Type B pancreatic cell (in vitro differentiated cells): ENCODE data around the gene NUDCD3. TPM values are rescaled to one million over a fixed set of nuclear protein-coding genes. Genes with fewer than 3 reads are reported as not detected.

Experiments used
- DNase-seq: peaks from one replicate; pipeline ENCODE4 v3.0.0; 2021; ENCODE audit warnings: mixed read lengths; ENCODE audit not compliant: unreplicated experiment; ENCODE audit errors: extremely low spot score
- H3K27ac Mint-ChIP-seq: 2 replicates; pipeline ENCODE4 v1.8.0; 2021; ENCODE audit warnings: mild to moderate bottlenecking, mixed read lengths
- H3K27me3 Mint-ChIP-seq: 2 replicates; pipeline ENCODE4 v1.8.0; 2021; ENCODE audit warnings: mixed read lengths
- H3K36me3 Mint-ChIP-seq: 2 replicates; pipeline ENCODE4 v1.8.0; 2021; ENCODE audit warnings: mixed read lengths
- H3K4me1 Mint-ChIP-seq: one replicate; pipeline ENCODE4 v1.8.0; 2021; ENCODE audit warnings: mixed read lengths; ENCODE audit not compliant: unreplicated experiment
- H3K4me3 Mint-ChIP-seq: 2 replicates; pipeline ENCODE4 v1.8.0; 2021; ENCODE audit warnings: mild to moderate bottlenecking, mixed read lengths
- H3K9me3 Mint-ChIP-seq: 2 replicates; pipeline ENCODE4 v1.8.0; 2021; ENCODE audit warnings: mixed read lengths
- CTCF ChIP-seq: fragments of 200-600 bp; sonication (generic); conservative IDR thresholded peaks from 2 replicates; pipeline ENCODE4 v1.5.0; 2021; ENCODE audit warnings: antibody characterized with exemption, mild to moderate bottlenecking
- total RNA-seq: library from RNA; stranded (reverse); gene quantifications from 2 replicates; pipeline ENCODE4 v1.2.1, GENCODE V29; 2021; ENCODE audit warnings: low replicate concordance

The NUDCD3 gene
- total RNA-seq, 1 donor from 2014 or later, result 88.5 TPM

- no peak for TF ChIP-seq CTCF
- no peaks in the 10 kb centered on the region for H3K27me3 Mint-ChIP-seq
- H3K9me3 Mint-ChIP-seq, result no peaks in the 10 kb centered on the region
- no peak overlapping the region for H3K4me3 Mint-ChIP-seq
- no peak overlapping the region for H3K27ac Mint-ChIP-seq
- peaks cover 4% of the 10 kb centered on the region for H3K36me3 Mint-ChIP-seq
- DNase-seq, result no peak
- H3K4me1 Mint-ChIP-seq, result no peaks in the 10 kb centered on the region
Measured at GRCh38 chr7:44392618-44393010, 97.8 kb downstream of the NUDCD3 start.

GRCh38 chr7:44391746-44392617, 98.5 kb downstream of the NUDCD3 start:
- H3K36me3 Mint-ChIP-seq, result peaks cover 4% of the 10 kb centered on the region
- H3K27me3 Mint-ChIP-seq, result no peaks in the 10 kb centered on the region
- no peak overlapping the region for H3K27ac Mint-ChIP-seq
- no peaks in the 10 kb centered on the region for H3K4me1 Mint-ChIP-seq
- TF ChIP-seq CTCF, result no peak
- no peak overlapping the region for H3K4me3 Mint-ChIP-seq
- H3K9me3 Mint-ChIP-seq, result no peaks in the 10 kb centered on the region
- peak; percentile 51 for DNase-seq

GRCh38 chr7:44391171-44391570, 99.3 kb downstream of the NUDCD3 start:
- TF ChIP-seq CTCF, result no peak
- Mint-ChIP-seq H3K36me3 (peaks cover 4% of the 10 kb centered on the region), H3K27ac (no peak overlapping the region), H3K9me3 (no peaks in the 10 kb centered on the region), H3K4me3 (no peak overlapping the region), H3K27me3 (no peaks in the 10 kb centered on the region), H3K4me1 (no peaks in the 10 kb centered on the region)
- DNase-seq, result peak; percentile 20

- no peak overlapping the region for H3K27ac Mint-ChIP-seq
- no peak for TF ChIP-seq CTCF
- no peaks in the 10 kb centered on the region for H3K27me3 Mint-ChIP-seq
- no peaks in the 10 kb centered on the region for H3K9me3 Mint-ChIP-seq
- DNase-seq, result no peak
- peaks cover 4% of the 10 kb centered on the region for H3K36me3 Mint-ChIP-seq
- no peak overlapping the region for H3K4me3 Mint-ChIP-seq
- H3K4me1 Mint-ChIP-seq, result no peaks in the 10 kb centered on the region
Measured at GRCh38 chr7:44390701-44391100, 99.8 kb downstream of the NUDCD3 start.

GRCh38 chr7:44388089-44388970, 102.1 kb downstream of the NUDCD3 start:
- no peak for TF ChIP-seq CTCF

More at GRCh38 chr7:44388089-44388970, 102.1 kb downstream of the NUDCD3 start:
- no peaks in the 10 kb centered on the region for H3K27me3 Mint-ChIP-seq
- peaks cover 10% of the 10 kb centered on the region for H3K36me3 Mint-ChIP-seq
- no peaks in the 10 kb centered on the region for H3K9me3 Mint-ChIP-seq
- peak; percentile 29 for DNase-seq
- no peak overlapping the region for H3K4me3 Mint-ChIP-seq
- no peak overlapping the region for H3K27ac Mint-ChIP-seq
- no peaks in the 10 kb centered on the region for H3K4me1 Mint-ChIP-seq
